HG03521 (cell line): ENCODE data around the gene COG8.
"Not testable (repeated sequence)": the region's sequence is repeated elsewhere in the genome, so short reads cannot be mapped to it uniquely, and the experiment has no call there.

Experiments
- ATAC-seq: cut with Tn5 transposase; IDR thresholded peaks from one replicate; pipeline ENCODE4 v1.9.1; 2021; ENCODE audit warnings: mild to moderate bottlenecking, moderate library complexity; ENCODE audit not compliant: unreplicated experiment

COG8 gene

DNA sequence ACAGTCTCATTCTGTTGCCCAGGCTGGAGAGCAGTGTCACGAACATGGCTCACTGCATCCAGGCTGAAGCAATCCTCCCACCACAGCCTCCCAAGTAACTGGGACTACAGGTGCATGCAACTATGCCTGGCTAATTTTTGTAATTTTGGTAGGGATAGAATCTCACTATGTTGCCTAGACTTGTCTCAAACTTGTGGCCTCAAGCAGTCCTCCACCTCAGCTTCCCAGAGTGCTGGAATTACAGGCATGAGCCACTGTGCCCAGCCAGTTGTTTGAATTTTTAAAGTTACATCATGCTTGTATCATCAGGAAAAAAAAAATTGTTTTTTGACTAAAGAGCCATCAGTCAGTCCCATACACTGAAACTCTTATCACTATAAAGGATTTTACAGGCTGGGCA lies 45.3 kb downstream of the COG8 start:
- no peak for ATAC-seq

DNA sequence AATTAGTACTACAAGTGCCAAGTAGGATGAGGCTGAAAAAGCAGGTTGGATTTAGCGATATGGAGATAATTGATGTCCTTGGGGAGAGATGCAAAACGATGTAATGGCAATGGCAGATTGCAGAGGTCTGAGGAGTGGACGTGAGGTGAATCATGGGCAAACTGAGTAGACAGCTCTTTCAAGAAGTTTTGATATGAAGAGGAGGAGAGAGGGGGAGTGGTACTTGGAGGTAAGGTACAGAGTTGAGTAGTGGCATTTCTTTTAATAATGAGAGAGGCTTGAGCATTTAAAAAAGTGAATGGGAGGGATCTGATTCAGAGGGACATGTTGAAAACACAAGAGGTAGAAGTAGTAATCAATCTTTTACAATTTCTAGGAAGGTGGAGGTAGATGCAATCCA lies 46.0 kb downstream of the COG8 start:
- no peak for ATAC-seq

DNA sequence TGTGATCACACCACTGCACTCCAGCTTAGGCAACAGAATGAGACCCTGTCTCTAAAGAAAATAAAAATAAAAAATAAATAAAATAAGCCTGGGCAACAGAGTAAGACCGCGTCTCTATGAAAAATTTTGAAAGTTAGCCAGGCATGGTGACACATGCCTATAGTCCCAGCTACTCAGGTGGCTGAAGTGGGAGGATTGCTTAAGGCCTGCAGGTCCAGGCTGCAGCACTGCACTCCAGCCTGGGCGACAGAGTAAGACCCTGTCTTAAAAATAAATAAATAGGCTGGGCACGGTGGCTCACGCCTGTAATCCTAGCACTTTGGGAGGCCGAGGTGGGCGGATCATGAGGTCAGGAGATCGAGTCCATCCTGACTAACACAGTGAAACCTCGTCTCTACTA lies 47.7 kb downstream of the COG8 start:
- not testable (repeated sequence) for ATAC-seq

DNA sequence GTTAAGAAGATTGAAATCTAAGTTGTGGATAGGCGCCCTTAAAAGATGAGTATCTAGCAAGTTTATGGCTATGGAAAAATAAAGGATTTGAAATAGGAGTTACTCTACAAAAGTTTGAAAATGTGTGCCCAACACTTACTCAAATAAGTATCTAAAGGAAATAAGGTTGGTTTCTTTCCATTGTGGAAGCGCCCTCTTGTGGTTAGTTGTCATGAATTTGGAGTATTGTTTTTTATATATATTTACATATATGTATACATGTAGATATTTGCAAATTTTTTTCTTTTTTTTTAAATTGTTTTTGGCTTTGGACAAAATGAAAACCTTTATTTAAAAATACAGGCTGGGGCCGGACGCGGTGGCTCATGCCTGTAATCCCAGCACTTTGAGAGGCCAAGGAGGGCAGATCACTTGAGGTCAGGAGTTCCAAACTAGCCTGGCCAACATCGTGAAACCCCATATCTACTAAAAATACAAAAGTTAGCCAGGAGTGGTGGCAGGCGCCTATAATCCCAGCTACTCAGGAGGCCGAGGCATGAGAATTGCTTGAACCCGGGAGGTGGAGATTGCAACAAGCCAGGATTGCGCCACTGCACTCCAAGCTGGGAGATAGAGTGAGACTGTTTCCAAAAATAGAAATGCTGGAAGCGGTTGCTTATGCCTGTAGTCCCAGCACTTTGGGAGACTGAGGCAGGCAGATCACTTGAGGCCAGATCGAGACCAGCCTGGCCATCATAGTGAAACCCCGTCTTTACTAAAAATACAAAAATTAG lies 52.2 kb downstream of the COG8 start:
- ATAC-seq, result no peak

DNA sequence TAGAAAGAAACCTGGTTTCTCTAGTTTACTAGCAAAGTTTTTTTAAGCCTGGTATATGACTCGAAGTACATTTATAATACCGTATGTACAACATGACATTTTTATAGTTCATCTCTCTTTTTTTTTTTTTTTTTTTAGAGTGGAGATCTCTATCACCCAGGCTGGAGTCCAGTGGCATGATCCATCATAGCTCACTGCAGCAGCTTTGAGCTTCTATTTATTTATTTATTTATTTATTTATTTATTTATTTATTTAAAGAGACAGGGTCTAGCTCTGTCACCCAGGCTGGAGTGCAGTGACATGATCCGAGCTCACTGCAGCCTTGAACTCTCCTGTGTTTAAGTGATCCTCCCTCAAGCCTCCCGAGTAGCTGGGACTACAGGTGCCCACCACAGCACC lies 54.1 kb downstream of the COG8 start:
- ATAC-seq, result no peak

DNA sequence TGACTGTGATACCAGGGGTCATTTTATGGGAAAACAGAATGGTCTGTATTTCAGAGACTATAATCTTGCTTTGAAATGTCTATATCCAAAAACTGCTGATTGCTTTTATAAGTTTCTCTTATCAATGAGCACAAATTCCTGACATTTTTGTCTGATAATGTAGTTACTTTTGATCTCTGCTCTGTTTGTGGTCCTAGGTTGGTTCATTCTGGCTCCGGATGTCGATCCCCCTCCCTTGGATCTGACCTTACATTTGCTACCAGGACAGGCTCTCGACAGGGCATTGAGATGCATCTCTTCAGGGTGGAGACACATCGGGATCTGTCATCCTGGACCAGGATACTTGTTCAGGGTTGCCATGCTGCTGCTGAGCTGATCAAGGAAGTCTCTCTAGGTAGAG lies 55.5 kb downstream of the COG8 start:
- ATAC-seq, result no peak

DNA sequence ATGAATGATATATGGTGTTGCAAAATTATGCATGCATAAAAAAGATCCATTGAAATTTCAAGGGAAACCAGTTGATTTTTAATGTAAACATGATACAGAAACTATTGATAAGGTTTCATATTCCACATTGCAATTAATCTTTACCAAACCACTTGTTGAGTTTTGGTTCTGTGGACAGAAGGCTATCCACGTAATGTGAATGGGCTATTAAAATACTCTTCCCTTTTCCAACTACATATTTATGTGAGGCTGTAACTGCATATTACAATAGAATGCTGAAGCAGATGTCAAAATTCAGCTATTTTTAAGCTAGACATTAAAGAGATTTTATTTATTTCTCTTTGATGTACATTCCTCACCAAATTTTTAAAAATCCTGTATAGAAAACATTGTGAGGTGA lies 62.0 kb downstream of the COG8 start:
- no peak for ATAC-seq
